Thyroid gland (tissue), 4 donors: ENCODE results near the gene UBXN6.

Experiments
- CTCF ChIP-seq, 6 experiments: fragments of 200-600 bp in 3 of 6; fragments of 450-650 bp in 3 of 6; sonication (generic) in 3 of 6; IDR thresholded peaks; one replicate each; pipeline ENCODE4 v1.5.1; 2016 to 2019; ENCODE audit warnings: antibody characterized with exemption in 6 of 6, mild to moderate bottlenecking in 2 of 6, inconsistent platforms in 1 of 6, moderate library complexity in 1 of 6
- POLR2A ChIP-seq, 2 donors: fragments of 450-650 bp; IDR thresholded peaks; one replicate each; pipeline ENCODE4 v1.6.1; 2017; ENCODE audit warnings: antibody characterized with exemption in 2 of 2, mild to moderate bottlenecking in 2 of 2, moderate library complexity in 1 of 2

GRCh38 chr19:4430760-4431159, 26.8 kb downstream of the UBXN6 start:
- TF ChIP-seq CTCF (IDR thresholded peaks at IDR 0.05): no peak
- TF ChIP-seq POLR2A (IDR thresholded peaks at IDR 0.05): no peak
